PFSK-1 (cell line): Measurements from ENCODE around the gene DIP2C.

Experiments
- FOXP2 ChIP-seq: optimal IDR thresholded peaks from 2 replicates; pipeline ENCODE3; 2011; ENCODE audit warnings: borderline replicate concordance, control low read depth, inconsistent platforms; ENCODE audit not compliant: insufficient read depth; ENCODE audit errors: extremely low read length, extremely low read depth
- POLR2AphosphoS5 ChIP-seq: IDR thresholded peaks from 2 replicates; pipeline ENCODE4 v1.6.1; 2012; ENCODE audit warnings: low read depth, mild to moderate bottlenecking, control low read depth, low read length, moderate library complexity
- SIN3A ChIP-seq: IDR thresholded peaks from 2 replicates; pipeline ENCODE4 v1.6.1; 2012; ENCODE audit warnings: mild to moderate bottlenecking, low read length, moderate library complexity, borderline replicate concordance; ENCODE audit not compliant: insufficient read depth
- TAF1 ChIP-seq: IDR thresholded peaks from 2 replicates; pipeline ENCODE4 v1.6.1; 2012; ENCODE audit warnings: low read length, control low read depth, borderline replicate concordance; ENCODE audit not compliant: insufficient read depth
- TF ChIP-seq, protein P1 (sequence below), 2 experiments: IDR thresholded peaks; 2 replicates each; pipeline versions ENCODE4 v1.6.1 to v1.8.0; 2011 to 2012; ENCODE audit warnings: low read depth in 2 of 2, low read length in 2 of 2, control low read depth in 1 of 2, inconsistent platforms in 1 of 2, mild to moderate bottlenecking in 1 of 2, moderate library complexity in 1 of 2; ENCODE audit not compliant: insufficient read depth in 1 of 2

Gene DIP2C

DNA sequence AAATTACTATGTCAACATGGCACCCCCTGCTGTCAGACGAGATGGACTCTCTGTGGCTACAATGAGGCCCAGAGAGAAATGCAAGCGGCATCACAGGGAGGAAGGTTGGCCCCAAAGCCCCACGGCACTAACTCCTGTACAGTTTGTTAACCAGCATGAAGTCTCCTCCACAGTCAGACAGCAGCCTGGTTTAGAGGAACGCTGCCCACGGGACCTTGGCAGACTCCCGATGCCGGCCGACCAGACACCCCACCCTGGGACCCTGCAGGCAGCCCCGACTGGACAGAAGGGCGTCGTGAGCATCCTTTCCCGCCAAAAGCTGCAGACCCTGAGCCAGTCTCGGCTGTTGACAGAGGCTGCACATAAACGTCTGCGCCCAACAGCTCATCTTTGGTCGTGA is 158.8 kb downstream of the DIP2C start:
- TF ChIP-seq FOXP2 (no peak), SIN3A (no peak), TAF1 (no peak), POLR2AphosphoS5 (no peak)
- TF ChIP-seq, protein P1, sequence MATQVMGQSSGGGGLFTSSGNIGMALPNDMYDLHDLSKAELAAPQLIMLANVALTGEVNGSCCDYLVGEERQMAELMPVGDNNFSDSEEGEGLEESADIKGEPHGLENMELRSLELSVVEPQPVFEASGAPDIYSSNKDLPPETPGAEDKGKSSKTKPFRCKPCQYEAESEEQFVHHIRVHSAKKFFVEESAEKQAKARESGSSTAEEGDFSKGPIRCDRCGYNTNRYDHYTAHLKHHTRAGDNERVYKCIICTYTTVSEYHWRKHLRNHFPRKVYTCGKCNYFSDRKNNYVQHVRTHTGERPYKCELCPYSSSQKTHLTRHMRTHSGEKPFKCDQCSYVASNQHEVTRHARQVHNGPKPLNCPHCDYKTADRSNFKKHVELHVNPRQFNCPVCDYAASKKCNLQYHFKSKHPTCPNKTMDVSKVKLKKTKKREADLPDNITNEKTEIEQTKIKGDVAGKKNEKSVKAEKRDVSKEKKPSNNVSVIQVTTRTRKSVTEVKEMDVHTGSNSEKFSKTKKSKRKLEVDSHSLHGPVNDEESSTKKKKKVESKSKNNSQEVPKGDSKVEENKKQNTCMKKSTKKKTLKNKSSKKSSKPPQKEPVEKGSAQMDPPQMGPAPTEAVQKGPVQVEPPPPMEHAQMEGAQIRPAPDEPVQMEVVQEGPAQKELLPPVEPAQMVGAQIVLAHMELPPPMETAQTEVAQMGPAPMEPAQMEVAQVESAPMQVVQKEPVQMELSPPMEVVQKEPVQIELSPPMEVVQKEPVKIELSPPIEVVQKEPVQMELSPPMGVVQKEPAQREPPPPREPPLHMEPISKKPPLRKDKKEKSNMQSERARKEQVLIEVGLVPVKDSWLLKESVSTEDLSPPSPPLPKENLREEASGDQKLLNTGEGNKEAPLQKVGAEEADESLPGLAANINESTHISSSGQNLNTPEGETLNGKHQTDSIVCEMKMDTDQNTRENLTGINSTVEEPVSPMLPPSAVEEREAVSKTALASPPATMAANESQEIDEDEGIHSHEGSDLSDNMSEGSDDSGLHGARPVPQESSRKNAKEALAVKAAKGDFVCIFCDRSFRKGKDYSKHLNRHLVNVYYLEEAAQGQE (IDR thresholded peaks at IDR 0.05; ENCODE audit: insufficient read depth in 1 of 2, low read depth in 2 of 2, low read length in 2 of 2) = no peak

DNA sequence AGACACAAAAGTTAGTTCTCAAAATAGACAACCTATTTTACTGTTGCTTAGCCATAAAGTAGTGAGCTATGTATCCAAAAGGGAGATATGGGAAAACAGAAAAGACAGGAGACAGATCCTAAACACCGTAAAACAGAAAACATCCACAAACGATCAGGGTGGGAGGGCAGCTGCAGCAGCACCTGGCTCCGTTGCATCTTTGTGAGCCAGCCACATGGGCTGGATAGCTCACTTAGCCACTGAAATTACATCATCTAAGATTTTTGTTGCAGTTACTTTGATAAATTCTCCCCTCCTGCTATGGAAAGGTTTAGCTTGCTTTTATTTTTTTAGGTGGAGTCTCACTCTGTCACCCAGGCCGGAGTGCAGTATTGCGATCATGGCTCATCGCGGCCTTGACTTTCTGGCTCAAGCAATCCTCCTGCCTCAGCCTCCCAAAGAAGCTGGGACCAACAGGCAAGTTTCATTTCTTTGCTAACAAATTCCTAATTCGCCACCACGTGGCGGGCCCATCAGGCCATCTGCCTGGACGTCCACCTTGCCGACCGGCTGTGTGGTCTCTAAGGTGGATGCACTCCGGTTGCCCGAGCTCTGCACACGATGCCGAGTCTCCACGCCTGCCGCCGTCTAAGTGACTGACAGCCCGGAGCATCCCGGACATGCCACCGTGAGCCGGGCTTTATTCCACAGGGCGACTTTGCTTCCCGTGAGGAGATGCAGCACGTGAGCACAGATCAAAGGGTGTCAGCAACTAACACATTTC is 159.8 kb downstream of the DIP2C start:
- TF ChIP-seq, protein P1 (IDR thresholded peaks at IDR 0.05; ENCODE audit: insufficient read depth in 1 of 2, low read depth in 2 of 2, low read length in 2 of 2) = no peak
- TF ChIP-seq POLR2AphosphoS5 (no peak), FOXP2 (no peak), TAF1 (no peak)

DNA sequence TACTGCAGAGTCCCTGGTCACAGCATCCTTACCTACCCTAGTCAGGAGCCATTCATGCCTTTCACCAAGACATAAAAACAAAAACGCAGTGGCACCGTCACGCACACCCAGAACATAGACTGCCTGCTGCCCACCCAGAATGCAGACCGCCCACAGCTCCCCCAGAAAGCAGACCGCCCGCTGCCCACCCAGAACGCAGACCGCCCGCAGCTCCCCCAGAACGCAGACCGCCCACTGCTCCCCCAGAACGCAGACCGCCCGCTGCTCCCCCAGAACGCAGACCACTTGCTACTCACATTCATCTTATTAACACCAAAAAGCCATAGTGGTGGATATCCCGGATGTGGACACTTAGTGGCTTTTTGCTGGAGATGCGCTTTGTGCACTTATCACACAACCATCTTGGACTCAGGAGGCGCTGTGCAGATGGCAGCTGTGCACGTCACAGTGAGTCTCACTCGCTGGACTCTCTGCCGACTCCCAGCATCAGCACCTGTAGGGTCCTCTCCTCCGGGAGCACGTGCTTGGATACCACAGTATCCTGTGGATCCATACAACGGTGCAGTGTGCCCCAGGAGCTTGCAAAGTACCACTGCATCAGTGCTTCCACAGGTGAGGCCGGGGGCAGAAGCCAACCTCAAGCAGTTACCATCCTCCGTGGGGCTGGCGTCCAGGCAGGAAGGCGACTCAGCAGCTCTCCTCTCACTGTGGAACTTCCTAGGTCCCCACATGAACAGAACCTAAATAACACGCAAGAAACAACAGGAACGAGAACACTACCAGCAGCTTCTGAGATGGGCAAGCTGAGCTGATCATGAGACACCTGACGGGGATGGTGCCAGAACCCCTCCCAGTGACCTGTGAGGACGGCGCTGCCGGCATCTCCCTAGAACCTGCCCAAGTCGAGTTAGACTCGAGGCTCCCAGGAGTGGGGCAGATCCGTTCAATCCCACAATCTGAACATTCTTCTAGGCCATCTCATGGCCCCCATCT is 161.0 kb downstream of the DIP2C start:
- TF ChIP-seq FOXP2 = no peak
- no peak for TF ChIP-seq POLR2AphosphoS5
- no peak for TF ChIP-seq TAF1
- TF ChIP-seq, protein P1 (IDR thresholded peaks at IDR 0.05; ENCODE audit: insufficient read depth in 1 of 2, low read depth in 2 of 2, low read length in 2 of 2) = no peak
- TF ChIP-seq SIN3A = no peak

DNA sequence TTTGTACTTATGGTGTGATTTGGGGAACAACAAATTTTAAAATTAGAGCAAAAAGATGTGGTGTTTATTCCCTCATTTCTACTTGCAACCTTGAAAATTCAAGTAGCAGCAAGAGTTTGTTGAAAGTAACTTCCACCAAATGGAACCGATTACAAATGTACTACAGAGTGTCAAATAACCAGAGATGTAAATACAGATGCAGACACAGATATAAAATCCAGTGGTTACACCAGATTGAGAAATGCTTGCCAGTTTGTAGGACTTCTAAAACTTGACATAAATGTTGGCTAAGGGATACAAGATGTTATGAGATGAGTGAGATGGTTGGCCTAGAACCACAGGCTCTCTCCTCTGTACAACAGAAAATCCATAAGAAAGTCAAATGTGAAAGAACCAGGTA is 162.1 kb downstream of the DIP2C start:
- no peak for TF ChIP-seq POLR2AphosphoS5
- no peak for TF ChIP-seq SIN3A
- no peak for TF ChIP-seq TAF1
- TF ChIP-seq FOXP2 = no peak
- TF ChIP-seq, protein P1 (IDR thresholded peaks at IDR 0.05; ENCODE audit: insufficient read depth in 1 of 2, low read depth in 2 of 2, low read length in 2 of 2) = no peak
